Fibroblast of pulmonary artery (primary cell): ENCODE results near the gene ADPRHL1.

Experiments used
- DNase-seq: peaks from one replicate; pipeline ENCODE4 v3.0.0-alpha.2; 2010; ENCODE audit warnings: low read depth
- H3K4me3 ChIP-seq: replicated peaks from 2 replicates; pipeline ENCODE4 v1.5.1; 2011; ENCODE audit warnings: low read depth, mild to moderate bottlenecking, control low read depth, low read length, moderate library complexity
- TF ChIP-seq, protein P1 (sequence below): IDR thresholded peaks from 2 replicates; pipeline ENCODE4 v1.5.1; 2011; ENCODE audit warnings: mild to moderate bottlenecking, control low read depth, low read length, inconsistent platforms; ENCODE audit errors: missing control alignments

The ADPRHL1 gene

DNA sequence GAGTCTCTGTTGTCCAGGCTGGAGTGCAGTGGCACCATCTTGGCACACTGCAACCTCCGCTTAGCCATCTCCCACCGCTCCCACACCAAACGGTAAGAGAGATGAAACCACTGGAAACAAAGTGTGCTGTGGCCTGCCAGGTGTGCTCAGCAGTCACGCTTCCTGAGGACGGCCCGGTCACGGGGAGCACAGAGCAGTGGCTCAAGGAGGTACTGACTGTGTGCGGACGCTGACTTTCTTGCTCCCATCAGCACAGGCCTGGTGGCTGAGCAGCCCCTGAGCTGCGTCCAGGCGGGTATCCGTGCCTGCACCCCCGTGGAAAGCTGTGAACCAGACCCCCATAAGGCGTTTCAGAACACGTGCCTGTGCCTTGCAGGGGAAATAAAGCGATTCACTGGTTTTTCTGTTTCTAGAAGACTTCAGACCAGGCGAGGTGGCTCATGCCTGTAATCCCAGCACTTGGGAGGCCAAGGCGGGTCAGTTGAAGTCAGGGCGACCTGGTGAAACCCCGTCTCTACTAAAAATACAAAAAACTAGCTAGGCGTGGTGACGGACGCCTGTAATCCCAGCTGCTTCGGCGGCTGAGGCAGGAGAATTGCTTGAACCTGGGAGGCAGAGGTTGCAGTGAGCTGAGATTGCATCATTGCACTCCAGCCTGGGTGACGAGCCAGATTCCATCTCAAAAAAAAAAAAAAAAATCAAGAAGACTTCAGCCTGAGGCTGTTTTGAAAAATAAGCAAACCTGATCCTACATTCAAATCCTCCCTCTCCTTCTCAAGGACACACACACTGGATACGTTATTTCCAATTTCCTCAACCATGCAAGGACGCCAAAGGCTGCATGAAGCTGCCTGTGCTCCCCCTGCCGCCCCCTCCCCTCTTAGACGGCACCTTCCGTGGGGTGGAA, 25.5 kb downstream of the ADPRHL1 start:
- H3K4me3 ChIP-seq, result no peak overlapping the region
- TF ChIP-seq, protein P1, sequence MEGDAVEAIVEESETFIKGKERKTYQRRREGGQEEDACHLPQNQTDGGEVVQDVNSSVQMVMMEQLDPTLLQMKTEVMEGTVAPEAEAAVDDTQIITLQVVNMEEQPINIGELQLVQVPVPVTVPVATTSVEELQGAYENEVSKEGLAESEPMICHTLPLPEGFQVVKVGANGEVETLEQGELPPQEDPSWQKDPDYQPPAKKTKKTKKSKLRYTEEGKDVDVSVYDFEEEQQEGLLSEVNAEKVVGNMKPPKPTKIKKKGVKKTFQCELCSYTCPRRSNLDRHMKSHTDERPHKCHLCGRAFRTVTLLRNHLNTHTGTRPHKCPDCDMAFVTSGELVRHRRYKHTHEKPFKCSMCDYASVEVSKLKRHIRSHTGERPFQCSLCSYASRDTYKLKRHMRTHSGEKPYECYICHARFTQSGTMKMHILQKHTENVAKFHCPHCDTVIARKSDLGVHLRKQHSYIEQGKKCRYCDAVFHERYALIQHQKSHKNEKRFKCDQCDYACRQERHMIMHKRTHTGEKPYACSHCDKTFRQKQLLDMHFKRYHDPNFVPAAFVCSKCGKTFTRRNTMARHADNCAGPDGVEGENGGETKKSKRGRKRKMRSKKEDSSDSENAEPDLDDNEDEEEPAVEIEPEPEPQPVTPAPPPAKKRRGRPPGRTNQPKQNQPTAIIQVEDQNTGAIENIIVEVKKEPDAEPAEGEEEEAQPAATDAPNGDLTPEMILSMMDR, result no peak
- DNase-seq, result no peak

- no peak for DNase-seq
- TF ChIP-seq, protein P1, result no peak
- H3K4me3 ChIP-seq, result no peak overlapping the region
These were observed 26.7 kb downstream of the ADPRHL1 start for GRCh38 chr13:113426591-113426986.

DNA sequence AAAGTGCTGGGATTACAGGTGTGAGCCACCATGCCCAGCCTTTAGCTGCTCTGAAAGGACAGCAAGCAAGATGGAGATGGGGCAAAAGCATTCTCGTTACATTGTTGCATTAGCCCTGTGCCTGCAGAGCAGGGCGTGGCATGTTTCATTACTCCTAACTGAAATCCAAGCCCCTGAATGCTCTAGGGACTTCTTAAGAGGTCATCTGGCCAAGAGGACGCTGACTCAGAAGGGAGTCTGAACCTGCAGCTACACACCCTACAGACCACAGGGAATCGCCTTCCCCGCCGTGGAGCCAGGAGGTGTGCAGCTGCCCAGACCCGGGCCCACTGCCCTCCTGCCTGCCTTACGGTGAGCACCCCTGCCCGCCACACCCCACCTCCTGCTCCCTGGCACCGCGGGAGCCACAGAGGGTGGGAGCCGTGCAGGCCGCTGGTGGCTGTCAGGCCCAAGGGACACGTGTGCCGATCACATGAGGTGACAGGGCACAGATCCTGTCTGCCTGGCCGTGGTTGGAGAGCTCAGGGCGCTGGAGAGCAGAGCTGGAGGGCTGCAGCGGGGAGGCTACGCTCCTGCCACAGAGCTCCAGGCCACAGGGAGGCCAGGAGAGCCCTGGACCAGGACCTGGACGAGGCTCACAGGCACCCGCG, 27.2 kb downstream of the ADPRHL1 start:
- no peak for DNase-seq
- no peak overlapping the region for H3K4me3 ChIP-seq
- TF ChIP-seq, protein P1, result no peak

DNA sequence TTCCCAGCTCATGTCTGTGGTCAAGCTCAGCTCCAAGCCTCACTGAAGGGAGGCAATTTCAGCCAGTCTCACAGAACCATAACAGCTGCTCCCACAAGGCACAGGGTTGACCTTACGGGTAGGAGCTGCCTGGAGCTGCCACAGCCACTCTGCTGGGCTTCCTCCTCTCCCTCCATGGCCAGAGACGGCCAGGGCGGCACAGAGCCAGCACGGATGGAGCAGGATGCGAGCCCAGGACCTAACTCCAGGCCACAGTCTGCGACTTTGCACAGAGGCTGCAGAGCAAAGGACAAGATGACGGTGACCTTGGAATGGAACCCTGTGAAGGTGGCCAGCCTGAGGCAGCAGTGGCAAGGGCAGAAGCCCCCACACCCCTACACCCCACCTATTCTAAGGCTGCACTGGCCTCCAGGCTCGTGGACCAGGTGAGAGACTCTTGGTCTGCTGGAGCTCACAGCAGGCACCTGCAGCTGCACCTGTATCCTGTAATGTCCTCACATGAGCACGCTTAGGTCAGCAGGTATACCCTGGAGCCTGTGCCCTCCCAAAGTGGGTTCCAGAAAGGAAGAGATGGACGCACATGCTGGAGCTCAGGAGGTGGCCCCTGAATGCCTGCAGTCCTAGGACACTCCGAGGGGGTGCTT, 29.6 kb downstream of the ADPRHL1 start:
- no peak overlapping the region for H3K4me3 ChIP-seq
- TF ChIP-seq, protein P1, result no peak
- DNase-seq, result no peak

- TF ChIP-seq, protein P1, result no peak
- DNase-seq, result no peak
- no peak overlapping the region for H3K4me3 ChIP-seq
These were observed 30.3 kb downstream of the ADPRHL1 start for GRCh38 chr13:113422807-113423519.

GRCh38 chr13:113421673-113422270, 31.5 kb downstream of the ADPRHL1 start:
- TF ChIP-seq, protein P1, result no peak
- peak; percentile 10 for DNase-seq
- no peak overlapping the region for H3K4me3 ChIP-seq
